ENCODE data around the gene PCBP3.

GRCh38 chr21:45988366-45989347, 345.1 kb downstream of the PCBP3 start:
- TF ChIP-seq CTCF (IDR thresholded peaks at IDR 0.05; ENCODE audit: low read depth, low read length, missing input control) (no peak), HNF4G (IDR thresholded peaks at IDR 0.05) (no peak)
